Measurements from ENCODE around the gene BUB1.
"Not testable (repeated sequence)": the region's sequence is repeated elsewhere in the genome, so short reads cannot be mapped to it uniquely, and the experiment has no call there.

Gene BUB1

DNA sequence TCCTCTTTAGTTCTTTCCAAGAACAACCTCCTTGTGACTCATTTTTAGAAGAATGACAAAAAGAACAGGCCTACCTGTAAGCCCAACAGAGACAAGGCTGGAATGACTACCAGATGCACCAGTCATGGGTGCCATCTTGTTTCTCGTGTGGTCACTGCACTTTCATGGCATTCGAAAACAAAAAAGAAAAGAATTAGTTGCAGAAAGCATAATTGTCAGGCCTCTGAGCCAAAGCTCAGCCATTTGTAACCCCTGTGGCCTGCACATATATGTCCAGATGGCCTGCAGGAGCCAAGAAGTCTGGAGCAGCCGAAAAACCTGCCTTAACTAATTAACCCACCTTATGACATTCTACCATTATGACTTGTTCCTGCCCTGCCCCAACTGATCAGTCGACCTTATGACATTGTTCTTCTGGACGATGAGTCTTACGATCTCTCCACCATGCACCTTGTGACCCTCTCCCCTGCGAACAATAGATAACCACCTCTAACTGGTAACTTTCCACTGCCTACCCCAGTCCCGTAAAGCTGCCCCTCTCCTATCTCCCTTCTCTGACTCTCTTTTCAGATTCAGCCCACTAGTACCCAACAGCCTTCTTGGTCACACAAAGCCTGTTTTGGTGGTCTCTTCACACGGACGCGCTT is 13.9 kb upstream of the BUB1 start:
- DNase-seq (ENCODE audit: low read depth in 1 of 2, low spot score in 1 of 2), result no peak

DNA sequence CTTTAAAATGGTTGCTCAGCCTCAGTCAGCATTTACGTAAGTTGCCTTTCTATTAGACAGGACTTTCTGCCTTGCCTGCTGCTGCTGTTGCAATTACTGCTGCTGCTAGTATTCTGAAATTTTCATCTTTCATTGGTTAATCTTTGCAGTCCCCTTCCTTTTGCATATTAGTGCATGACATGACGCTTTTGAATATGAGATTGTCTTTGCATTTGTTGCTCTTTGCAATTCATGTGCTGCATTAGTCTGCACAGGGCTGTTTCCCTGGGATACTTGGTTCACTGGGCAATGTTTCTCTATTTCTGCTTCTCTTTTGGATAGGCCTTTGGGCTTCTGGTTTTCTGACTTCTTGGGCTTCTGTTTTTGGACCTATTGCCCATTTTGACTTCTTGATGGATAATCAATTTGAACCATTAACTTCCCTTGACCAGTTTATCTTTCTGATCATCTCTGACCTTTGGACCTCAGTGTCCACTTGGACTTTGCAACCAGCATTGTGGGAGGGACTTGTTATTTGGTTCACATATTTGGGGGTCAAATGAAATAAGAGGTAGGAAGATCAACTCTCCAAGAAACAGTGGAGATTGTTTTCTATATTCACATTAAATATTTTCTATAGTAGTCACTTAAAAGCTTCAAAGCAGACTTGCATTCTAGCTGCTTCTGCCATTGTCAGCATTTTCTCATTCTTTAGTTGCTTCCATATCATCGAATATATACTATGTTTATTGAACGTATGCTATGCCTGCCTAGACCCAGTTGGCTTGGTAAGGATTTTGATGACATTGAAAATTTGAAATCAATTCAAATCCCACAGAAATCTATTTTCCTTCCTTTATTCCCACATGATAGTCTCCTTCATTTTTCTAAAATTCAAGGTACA is 12.5 kb upstream of the BUB1 start:
- DNase-seq (ENCODE audit: low read depth in 1 of 2, low spot score in 1 of 2), result no peak

GRCh38 chr2:110688594-110689091 is 10.8 kb upstream of the BUB1 start:
- no peak for DNase-seq (ENCODE audit: low read depth in 1 of 2, low spot score in 1 of 2)

DNA sequence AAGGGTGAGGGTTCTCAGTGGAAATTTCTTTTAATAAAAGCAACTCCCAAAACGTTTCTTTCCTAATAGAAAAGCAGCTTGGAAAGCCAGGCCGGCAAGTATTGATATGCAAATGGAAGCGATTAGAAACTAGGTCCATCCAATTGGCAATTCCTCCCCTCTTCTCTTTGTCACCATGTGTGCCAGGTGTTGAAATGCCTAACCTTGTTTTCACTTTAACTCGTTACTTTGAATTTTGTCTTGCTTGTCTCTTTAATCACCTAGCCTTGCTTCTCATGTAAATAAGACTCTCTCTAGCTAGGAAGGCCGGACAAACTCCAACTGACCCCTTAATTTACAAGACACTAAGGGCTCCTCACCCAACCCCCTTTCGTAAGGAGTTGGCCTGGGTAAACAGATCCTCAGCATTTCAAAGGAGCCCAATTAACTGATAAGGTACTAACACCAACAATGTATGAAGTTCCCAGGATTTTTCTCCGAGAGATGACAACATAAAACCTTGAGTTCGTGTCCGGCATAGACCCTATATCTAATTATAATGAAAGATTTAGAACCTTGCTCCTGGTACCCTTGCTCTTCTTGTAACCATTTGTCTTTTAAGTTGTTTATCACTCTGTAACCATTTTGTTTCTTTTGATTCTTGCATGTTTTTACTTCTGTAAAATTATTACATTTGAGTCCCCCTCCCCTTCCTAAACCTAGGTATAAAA is 10.1 kb upstream of the BUB1 start:
- not testable (repeated sequence) for DNase-seq (ENCODE audit: low read depth in 1 of 2, low spot score in 1 of 2)

DNA sequence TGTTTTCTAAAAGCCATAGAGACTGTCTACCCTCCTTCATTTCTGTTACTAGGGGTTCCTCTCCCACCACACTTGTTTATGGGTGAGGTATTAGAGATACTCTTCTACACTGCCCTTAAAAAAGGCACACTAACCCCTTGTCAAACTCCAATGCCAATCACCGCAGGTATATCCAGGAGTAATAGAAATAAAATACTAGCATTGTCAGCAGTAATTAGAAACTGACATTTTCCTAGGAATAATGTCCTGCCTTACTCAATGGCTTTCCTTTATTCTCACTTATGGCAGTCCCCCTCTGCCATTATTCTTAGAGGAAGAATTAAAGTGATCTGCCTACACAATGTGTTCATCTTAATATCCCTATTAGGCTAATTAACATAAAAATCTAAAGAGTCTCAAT is 5.0 kb upstream of the BUB1 start:
- no peak for DNase-seq (ENCODE audit: low read depth in 1 of 2, low spot score in 1 of 2)

- DNase-seq (ENCODE audit: low read depth in 1 of 2, low spot score in 1 of 2), result no peak
These were observed 4.4 kb upstream of the BUB1 start for GRCh38 chr2:110682267-110682666.

DNA sequence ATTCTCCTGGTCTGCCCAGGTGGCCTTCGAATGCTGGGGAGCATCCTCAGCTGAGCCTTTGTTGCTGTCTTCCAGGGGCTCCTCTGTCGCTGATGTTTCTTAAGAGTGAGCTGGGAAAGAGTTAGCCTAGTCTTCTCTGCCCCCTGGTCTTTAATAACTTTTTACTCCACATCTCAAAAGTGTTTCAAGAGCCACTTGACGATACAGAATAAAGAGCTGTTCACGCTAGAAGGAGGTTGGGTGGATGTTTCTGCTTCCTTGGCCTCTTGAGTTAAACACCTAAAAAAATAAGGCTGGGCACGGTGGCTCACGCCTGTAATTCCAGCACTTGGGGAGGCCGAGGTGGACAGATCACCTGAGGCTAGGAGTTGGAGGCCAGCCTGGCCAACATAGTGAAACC is 2.8 kb upstream of the BUB1 start:
- DNase-seq (ENCODE audit: low read depth in 1 of 2, low spot score in 1 of 2), result no peak

GRCh38 chr2:110679865-110680264 is 2.0 kb upstream of the BUB1 start:
- DNase-seq (ENCODE audit: low read depth in 1 of 2, low spot score in 1 of 2), result no peak

DNA sequence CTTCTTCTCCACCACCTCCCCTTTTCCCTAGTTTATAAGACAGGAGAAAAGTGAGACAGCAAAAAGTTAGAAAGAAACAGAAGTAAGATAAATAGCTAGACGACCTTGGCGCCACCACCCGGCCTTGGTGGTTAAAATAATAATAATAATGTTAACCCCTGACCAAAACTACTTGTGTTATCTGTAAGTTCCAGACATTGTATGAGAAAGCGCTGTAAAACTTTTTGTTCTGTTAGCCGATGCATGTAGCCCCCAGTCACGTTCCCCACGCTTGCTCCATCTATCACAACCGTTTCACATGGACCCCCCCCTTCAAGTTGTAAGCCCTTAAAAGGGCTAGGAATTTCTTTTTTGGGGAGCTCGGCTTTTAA is 1.5 kb upstream of the BUB1 start:
- DNase-seq (ENCODE audit: low read depth in 1 of 2, low spot score in 1 of 2), result no peak

DNA sequence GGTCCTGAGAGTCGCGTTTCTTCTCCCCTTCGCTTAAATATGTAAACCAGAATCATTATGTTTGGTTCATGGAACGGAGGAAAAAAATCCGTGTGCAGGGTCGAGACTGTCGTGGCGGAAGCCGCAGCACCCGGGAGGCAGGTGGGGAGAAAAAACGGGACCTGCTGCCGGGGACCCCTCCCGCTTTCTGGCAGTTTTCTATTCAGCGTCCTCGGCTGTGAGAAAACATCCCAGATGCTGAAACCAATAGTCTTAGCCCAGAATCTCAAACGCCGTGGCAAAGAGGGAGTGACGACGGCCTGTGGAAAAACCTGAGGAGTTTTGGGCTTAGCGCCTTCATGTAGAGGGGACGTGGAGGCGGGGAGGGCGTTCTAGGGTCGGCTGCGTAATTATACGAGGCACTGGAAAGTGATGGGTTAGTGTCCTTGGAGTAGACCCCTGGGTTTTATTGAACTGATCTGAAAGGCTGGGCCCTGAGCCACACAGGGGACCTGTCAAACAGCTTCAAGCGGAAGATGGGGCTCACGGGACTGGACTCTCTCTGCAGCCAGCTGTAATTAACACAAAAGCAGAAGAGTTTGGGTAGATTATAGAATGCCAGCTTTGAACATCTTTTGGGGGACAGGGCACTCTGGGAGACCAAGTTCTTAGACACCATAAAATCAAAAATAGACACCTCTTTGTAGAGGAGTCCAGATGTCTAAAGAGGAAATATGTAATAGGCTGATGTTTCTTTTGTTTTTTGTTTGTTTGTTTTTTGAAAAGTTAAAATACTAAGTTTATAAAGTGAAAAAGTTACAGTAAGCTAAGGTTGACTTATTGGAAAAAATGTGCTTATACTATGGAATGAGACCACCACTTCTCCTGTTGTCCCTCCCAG is 834 bp upstream of the BUB1 start:
- no peak for DNase-seq (ENCODE audit: low read depth in 1 of 2, low spot score in 1 of 2)

GRCh38 chr2:110677080-110677479 is 783 bp downstream of the BUB1 start:
- no peak for DNase-seq (ENCODE audit: low read depth in 1 of 2, low spot score in 1 of 2)

- DNase-seq (ENCODE audit: low read depth in 1 of 2, low spot score in 1 of 2), result no peak
These were observed 2.2 kb downstream of the BUB1 start for GRCh38 chr2:110675679-110676078.

DNA sequence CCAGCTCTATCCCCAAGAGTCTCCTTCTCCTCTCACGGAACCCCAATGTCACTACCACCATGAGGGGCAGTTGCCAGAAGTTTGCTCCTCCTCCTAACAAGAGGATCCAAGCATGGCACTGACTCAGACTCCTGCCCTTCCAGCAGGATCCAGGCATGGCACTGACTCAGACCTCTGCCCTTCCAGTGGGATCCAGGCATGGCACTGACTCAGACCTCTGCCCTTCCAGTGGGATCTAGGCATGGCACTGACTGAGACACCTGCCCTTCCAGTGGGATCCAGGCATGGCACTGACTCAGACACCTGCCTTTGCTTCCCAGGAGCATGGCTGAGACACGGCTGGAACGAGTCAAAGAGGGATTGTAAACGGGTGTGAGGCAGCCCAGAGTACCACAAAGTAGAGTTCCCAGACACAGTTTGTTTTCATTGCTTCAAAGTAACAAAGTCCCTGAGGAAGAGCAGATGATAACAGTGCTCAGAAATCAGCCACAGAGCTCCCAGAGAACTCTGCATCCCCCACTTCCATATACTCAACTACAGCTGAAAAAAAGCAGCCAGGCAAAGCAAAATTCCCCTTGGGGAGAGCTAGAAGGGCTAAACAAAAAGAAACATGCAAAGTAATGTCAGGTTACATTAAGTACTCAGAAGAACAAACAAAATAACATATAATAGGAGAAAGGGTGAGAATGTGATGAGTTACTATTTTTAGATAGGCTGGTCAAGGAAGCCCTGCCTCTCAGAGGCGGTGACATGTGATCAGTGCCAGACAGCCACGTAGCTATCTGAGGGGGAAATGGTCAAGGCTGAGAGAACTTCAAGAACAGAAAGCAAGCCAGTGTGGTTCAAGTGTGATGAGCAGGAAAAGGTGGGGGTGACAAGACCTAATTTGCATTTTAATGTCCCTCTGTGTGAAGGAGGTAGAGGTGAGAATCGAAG is 3.0 kb downstream of the BUB1 start:
- DNase-seq (ENCODE audit: low read depth in 1 of 2, low spot score in 1 of 2), result no peak

DNA sequence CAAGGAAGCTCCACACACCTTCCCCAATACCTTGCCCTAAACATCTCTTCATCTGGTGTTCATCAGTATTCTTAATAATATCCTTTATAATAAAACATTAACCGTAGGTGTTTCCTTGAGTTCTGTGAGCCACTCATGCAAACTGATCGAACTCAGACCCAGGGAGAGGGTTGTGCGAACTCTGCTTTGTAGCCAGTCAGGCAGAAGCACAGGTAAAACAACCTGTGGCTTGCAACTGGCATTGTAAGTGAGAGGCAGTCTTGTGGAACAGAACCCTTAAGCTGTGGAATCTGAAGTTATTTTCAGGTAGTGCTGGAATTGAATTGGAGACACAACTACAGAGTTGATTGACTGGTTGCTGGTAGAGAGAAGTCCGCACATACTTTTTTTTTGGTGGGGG is 4.7 kb downstream of the BUB1 start:
- DNase-seq (ENCODE audit: low read depth in 1 of 2, low spot score in 1 of 2), result no peak

- DNase-seq (ENCODE audit: low read depth in 1 of 2, low spot score in 1 of 2), result no peak
These were observed 7.0 kb downstream of the BUB1 start for GRCh38 chr2:110670826-110671225.

DNA sequence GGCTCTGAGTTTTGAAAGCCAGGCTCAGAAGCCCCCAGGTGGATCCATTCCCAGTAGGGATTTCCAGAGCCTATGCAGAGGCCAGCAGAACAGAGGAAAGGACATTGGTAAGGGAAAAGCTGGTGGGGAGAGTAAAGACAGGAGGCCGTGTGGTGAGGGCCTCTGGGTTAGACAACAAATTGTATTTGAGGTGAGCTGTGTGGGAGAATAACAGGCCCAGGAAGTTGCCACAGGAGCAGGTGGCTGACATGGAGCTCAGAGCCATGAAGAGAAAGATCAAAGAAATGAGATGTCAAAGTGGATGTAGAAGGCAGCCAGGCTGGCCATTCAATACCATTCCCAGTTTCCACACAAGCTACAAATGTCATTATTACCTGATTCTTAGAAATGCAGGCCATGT is 8.8 kb downstream of the BUB1 start:
- DNase-seq (ENCODE audit: low read depth in 1 of 2, low spot score in 1 of 2), result no peak

GRCh38 chr2:110667071-110667470 is 10.8 kb downstream of the BUB1 start:
- no peak for DNase-seq (ENCODE audit: low read depth in 1 of 2, low spot score in 1 of 2)

DNA sequence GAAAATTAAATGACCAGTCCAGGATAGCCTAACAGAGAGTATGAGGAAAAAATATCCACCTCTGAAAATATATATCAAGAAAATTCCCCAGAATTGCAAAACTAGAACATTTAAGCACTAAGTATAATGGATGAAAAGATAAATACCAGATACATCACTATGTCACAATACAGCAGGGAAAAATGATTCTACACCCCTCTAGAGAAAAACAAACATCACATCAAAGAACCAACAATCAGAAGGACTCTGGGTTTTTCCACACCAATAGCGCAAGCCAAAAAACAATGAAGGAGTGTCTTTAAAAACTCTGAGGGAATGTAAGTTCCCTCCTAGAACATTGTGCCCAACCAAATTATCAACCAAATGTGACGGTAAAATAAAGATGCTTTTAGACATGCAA is 13.7 kb downstream of the BUB1 start:
- no peak for DNase-seq (ENCODE audit: low read depth in 1 of 2, low spot score in 1 of 2)

- DNase-seq (ENCODE audit: low read depth in 1 of 2, low spot score in 1 of 2), result no peak
These were observed 15.3 kb downstream of the BUB1 start for GRCh38 chr2:110662560-110662959.

DNA sequence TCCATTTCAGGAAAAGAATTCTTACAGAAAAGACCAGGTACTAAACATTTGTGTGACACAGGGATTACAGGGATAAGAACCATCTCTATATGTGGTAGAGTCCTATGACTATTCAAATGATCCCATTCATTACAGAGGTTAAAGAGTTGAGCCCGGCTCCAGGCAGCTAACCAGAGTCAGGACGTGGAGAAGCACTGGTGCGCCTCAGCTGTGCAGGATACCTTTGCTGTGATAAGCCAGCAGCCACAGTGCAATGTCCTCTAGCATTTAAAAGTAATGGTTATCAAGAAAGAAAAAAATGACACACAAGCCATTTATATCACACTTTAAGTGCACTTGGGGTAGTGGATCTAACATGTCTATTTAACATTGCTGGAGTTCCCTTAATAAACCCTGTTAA is 17.3 kb downstream of the BUB1 start:
- DNase-seq (ENCODE audit: low read depth in 1 of 2, low spot score in 1 of 2), result no peak

Data from activated T-helper 1 cell treated with anti-CD3 and anti-CD28 coated beads, Interleukin-2, amount 50 U/mL, for 16 hours (primary cell).